ENCODE results near the gene KRTAP10-1.

Gene KRTAP10-1

GRCh38 chr21:44495611-44496563 lies 44.1 kb downstream of the KRTAP10-1 start:
- FAIRE-seq (no peak), DNase-seq (ENCODE audit: insufficient read length, low spot score) (no peak)
- no peak for TF ChIP-seq CTCF (IDR thresholded peaks at IDR 0.05; ENCODE audit: insufficient read depth, missing control alignments)

- TF ChIP-seq CTCF (IDR thresholded peaks at IDR 0.05; ENCODE audit: insufficient read depth, missing control alignments), result no peak
- FAIRE-seq, result no peak
These were observed 45.0 kb downstream of the KRTAP10-1 start for GRCh38 chr21:44494956-44495355.

GRCh38 chr21:44494418-44494817 lies 45.6 kb downstream of the KRTAP10-1 start:
- TF ChIP-seq CTCF (IDR thresholded peaks at IDR 0.05; ENCODE audit: insufficient read depth, missing control alignments), result no peak
- no peak for DNase-seq (ENCODE audit: insufficient read length, low spot score)
- no peak for FAIRE-seq

More at GRCh38 chr21:44494956-44495355, 45.0 kb downstream of the KRTAP10-1 start:
- DNase-seq (ENCODE audit: insufficient read length, low spot score), result no peak

DNA sequence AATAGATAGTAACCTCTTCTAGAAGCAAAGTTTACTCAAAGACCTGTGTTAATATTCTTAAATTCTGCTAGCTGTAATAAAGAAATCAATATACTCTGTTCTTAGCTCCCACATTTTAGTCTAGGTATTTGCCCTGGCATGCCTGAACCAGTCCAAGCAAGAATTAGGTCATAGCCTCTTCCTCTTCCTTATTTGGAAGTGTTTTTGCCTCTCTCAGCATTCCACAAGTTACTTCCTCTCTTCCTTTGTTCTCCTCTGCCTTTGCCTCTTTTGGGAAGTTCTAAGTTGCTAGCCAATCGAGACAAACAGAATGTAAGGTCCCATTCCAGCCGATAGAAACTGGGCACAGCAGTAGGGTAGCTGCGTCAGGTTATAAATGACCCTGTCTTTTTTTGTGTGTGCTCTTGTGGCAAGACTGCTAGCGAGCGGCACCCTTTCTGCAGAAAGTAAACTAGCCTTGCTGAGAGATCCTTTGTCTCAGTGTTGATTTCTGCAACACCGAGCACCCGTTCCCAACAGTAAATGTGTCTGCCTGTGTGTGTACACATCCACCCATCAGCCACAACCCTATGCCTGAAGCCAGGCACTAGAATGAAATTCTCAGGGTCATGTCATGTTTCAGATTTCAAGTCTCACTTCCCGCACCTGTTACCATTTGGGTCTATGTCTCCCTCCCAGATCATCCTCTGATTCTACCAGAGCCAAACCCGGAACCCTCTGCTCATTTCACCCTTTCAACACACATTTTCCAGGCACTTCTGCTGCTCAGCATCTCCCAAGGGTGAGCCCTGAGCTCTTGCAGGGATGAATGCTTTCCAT lies 47.2 kb downstream of the KRTAP10-1 start:
- FAIRE-seq (no peak), DNase-seq (ENCODE audit: insufficient read length, low spot score) (no peak)
- TF ChIP-seq CTCF (IDR thresholded peaks at IDR 0.05; ENCODE audit: insufficient read depth, missing control alignments), result no peak

- FAIRE-seq (no peak), DNase-seq (ENCODE audit: insufficient read length, low spot score) (no peak)
- no peak for TF ChIP-seq CTCF (IDR thresholded peaks at IDR 0.05; ENCODE audit: insufficient read depth, missing control alignments)
These were observed 49.2 kb downstream of the KRTAP10-1 start for GRCh38 chr21:44490816-44491215.

DNA sequence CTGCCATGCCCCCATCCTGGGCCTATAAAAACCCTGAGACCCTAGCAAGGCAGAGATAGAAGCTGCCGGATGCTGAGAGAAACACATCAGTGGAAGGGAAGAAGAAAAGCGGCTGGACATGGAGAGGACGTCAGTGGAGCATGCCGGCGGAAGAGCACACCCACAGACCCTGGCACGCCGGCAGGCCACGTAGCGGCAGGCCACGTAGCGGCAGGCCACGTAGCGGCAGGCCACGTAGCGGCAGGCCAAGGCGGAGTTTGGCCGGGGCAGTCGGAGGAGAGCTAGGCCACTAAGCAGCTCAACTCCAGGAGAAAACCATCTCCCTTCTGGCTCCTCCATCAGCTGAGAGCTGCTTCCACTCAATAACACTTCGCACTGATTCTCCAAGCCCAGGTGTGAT lies 49.6 kb downstream of the KRTAP10-1 start:
- DNase-seq (ENCODE audit: insufficient read length, low spot score) (no peak), FAIRE-seq (no peak)
- TF ChIP-seq CTCF (IDR thresholded peaks at IDR 0.05; ENCODE audit: insufficient read depth, missing control alignments), result no peak
